Stimulated activated CD4-positive, alpha-beta T cell treated with anti-CD3 and anti-CD28 coated beads, Interleukin-1b, Interleukin-23, amount 100 ng/mL, for 1 hour (primary cell): ENCODE results near the gene FBXO31.
"Not testable (repeated sequence)": the region's sequence is repeated elsewhere in the genome, so short reads cannot be mapped to it uniquely, and the experiment has no call there.

ENCODE experiments used
- DNase-seq, 2 donors: peaks; one replicate each; pipeline ENCODE4 v3.0.0-alpha.2; 2020; ENCODE audit warnings: low read depth in 2 of 2

FBXO31 gene

GRCh38 chr16:87384875-87385167 is 1.2 kb upstream of the FBXO31 start:
- DNase-seq = not testable (repeated sequence)

GRCh38 chr16:87384162-87384874 is 742 bp upstream of the FBXO31 start:
- DNase-seq = no peak

GRCh38 chr16:87382023-87382785 is 1.4 kb downstream of the FBXO31 start:
- no peak for DNase-seq

DNA sequence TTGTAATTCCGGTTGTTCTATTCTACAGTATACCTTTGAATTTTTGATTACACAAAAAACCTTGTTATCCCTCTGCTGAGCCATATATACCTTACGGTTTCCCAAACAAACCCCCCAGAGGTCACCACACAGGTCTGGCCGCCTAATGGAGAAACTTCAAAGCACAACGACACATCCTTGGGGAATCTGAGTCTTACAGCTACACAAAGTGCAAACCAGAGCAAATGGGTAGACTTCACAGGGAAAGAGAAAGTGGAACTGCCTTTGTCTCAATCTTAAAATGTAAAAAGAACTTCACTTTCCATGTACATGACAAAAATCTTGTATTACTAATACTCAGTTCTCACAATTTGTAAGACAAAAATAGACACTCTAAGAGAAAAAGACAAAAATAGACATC is 2.7 kb downstream of the FBXO31 start:
- no peak for DNase-seq

DNA sequence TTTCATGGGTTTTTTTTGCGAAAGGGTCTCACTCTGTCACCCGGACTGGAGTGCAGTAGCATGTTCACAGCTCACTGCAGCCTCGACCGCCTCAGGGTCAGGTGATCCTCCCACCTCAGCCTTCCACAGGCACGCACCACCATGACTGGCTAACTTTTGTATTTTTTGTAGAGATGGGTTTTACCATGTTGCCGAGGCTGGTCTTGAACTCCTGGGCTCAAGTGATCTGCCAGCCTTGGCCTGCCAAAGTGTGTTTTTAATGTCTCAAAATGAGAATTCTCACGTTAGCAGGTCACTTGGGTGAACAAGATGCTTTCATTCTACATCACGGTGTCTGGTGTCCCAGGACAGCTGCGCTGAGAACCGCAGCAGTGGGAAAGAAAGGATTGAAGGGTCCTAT is 3.2 kb downstream of the FBXO31 start:
- no peak for DNase-seq

DNA sequence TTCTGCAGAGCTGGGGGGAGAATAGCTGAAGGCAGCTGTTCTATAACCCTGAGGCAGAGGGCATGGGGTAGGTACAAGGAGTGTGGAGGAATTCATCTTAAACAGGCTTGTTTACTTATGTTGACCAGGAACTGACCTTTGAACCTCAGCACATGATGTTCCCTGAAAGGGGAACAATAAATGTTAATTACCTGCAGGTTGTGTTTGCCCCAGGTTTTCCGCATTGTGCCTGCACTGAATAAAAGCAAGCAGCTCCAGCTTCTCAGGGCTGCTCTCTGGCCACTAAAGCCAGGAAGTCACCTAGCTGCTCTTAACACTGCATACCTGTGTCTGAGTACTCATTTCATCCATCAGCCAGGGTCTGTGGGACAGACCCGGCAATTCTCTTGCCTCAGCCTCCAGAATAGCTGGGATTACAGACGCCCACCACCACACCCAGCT is 4.2 kb downstream of the FBXO31 start:
- not testable (repeated sequence) for DNase-seq

DNA sequence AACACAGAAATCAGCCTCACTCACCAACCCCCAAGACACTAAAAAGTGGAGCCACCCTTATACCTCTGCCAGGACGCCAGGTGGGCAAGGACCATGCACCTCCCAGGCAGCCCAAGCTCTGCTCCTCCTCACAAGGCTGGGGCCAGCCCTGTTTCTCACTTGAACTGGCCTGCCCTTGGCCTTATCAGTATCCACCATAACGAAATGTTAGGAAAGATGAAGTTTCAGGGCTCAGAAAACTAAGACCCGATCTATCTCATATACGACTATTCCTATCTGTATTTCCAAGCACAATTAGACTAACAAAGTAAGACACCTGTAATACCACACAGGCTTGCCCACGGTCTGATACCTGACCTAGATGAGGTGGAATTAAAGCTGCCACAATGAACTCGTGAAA is 6.9 kb downstream of the FBXO31 start:
- no peak for DNase-seq

DNA sequence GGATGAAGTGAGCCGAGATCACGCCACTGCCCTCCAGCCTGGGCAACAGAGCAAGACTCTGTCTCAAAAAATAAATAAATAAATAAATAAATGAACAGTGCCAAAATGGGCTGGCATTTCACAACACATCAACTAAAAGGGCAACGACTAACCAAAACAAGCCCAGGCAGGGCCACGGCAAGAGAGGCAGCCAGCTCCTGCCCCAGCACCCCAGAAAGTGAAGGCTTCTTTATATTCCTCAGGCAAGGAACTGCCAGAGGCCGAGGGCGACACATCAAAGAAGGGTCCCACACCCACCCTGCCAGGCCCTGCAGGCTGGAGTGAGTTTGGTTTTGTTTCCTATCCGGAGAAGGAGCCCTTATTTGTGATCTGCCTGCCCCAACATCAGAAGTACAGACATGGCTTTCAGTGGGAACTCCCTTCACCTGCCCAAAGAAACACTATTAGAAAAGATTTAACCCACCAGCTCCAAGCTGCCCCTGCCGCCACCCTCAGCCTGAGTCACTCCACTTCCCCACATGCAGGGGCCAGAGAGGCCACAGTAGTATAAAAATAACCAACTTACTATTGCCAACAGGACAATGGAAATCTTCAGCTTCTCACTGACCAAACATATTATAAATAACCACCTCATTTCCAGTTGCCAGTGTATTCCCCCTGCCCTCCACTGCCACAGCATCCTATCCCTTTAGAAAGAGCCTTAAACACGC is 8.0 kb downstream of the FBXO31 start:
- DNase-seq = no peak

DNA sequence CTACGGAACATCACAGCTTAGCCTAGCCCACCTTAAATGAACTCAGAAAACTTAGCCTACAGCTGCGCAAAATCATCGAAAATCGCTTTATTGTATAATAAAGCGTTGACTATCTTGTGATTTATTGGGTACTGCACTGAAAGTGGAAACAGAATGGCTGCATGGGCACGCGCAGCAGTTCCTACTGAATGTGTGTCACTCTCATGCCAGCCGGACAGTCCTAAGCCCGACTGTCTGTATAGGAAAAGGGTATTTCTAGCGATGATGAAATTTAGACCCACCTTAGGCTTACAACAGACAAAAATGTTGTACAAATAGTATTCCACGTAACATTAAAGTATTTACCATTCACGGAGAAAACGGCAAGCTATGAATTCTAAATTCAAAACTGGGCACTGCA is 9.3 kb downstream of the FBXO31 start:
- DNase-seq = no peak

- DNase-seq = no peak
These were observed 11.3 kb downstream of the FBXO31 start for GRCh38 chr16:87372305-87372704.

DNA sequence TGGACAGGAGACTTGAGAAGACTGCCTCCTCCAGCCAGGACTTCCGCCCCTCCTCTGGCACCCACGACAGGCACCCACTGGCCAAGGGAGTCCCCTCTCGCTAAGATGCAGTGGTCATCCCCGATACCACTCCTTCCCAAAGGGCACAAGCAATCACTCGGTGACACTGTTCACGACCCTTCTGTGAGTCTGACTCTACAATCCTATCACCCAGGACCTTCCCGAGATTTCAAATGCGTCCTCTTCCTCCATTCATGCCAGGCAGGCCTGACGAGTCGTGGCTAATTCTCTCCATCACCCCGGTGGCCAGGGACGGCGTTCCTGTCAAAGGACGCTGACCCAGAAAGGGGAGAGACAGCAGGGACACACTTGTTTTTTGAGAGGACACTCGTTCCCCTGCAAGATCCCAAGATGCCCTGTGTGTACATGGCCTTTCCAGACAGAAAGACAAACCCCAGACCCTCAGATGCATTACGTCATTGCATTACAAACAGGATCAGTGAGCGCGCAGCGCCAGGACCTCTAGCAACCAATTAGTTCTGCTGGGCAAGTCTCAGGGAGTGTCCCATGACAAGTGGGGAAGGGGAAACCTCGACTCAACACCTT is 12.2 kb downstream of the FBXO31 start:
- no peak for DNase-seq

DNA sequence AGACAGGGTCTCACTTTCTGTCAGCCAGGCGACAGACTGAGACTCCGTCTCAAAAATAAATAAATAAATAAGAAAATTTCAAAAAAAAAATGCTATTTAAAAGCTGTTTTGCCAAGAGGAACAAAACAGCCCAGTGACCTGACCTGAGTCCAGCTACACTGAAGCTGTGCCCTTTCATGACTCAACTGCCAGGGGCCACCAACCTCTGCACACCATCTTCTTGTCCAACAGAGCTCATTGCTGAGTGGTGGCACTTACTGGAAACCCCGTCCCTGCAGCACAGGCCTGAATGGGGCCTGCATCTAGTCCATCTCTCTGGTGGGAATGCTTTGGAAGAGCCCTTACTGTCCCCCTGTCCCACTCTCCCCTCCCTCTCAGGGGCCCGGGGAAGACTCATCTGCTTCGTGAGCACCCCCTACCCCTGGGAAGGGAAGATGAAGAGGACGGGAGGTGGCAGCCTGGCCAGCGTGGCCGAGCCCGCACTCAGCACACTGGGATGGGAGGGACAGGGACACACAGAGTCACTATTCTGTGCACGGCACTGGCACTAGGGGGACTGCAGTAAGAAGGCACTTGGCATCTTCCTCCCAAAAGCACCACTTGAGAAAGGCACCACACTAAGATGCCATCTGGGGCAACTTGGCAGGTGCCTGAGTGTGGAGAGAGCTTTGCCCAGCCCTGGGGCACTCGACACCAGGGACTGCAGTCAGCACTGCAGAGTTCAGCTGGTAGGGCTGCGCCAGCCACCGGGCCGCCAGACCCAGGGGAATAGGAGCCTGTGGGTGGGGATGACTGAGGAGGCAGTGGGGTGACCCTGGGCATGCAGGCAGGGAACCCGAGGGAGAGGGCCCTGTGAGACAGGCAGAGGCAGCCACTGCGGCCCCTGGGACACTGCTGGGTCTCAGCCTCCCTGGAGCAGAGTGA is 13.5 kb downstream of the FBXO31 start:
- no peak for DNase-seq

DNA sequence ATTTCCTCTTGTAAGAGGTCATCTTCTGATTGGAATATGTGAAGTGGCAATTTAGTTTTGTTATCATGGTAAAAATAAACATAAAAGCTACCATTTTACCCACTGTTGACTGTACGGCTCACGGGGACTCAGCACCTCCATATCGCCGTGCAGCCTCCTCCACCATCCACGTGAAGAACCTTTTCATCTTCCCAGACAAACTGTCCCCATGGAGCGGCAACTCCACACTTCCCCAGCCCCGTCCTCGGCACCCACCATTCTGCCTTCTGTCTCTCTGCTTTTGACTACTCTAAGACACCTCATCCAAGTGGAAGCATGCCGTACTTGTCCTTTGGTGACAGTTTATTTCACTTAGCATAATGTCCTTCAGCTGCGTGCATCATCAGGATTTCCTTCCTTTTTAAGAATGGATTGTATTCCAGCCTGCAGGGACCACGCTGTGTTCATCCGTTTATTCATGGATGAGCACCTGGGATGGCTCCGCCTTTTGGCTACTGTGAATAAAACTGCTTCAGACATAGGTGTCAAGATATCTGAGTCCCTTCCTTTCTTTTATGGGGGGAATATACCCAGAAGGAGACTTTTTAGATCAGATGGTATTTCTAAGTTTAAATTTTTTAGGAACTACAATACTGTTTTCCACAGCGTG is 14.3 kb downstream of the FBXO31 start:
- no peak for DNase-seq

DNA sequence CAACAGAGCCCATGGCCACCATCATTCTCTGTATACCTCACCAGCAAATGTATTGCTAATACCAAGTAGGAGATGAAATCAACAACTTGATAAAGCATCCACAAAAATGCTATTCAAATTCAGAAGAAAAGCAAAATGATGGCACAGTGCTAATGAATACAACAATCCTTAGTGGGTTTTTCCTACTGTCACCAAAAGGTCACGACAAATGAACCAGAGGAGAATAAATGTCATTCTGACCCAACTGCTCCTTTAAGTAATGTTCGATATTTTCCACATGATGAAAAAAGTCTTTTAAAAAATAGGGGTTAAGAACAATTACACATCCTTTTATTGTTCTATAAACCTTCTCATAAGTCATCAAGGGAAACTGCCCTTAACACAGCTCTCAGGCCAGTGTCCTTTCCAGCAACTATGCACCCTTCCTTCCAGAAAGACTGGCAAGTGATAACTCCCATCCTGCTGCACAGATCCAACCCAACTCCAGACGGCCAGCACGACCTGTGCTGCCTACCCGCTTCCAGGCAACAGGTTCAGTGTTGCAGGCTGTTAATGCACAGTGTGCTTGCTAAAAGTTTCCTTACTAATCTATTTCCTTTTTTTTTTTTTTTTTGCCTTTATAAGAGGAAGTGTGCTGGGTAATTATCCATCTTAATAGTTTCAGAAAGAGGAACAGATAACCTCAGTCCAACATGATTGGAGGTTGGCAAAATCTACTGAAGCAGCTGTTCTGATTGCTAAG is 15.4 kb downstream of the FBXO31 start:
- no peak for DNase-seq

- no peak for DNase-seq
These were observed 16.0 kb downstream of the FBXO31 start for GRCh38 chr16:87367529-87367928.

GRCh38 chr16:87366930-87367329 is 16.6 kb downstream of the FBXO31 start:
- no peak for DNase-seq

- no peak for DNase-seq
These were observed 17.3 kb downstream of the FBXO31 start for GRCh38 chr16:87366288-87366687.

- DNase-seq = no peak
These were observed 18.4 kb downstream of the FBXO31 start for GRCh38 chr16:87365021-87365713.

DNA sequence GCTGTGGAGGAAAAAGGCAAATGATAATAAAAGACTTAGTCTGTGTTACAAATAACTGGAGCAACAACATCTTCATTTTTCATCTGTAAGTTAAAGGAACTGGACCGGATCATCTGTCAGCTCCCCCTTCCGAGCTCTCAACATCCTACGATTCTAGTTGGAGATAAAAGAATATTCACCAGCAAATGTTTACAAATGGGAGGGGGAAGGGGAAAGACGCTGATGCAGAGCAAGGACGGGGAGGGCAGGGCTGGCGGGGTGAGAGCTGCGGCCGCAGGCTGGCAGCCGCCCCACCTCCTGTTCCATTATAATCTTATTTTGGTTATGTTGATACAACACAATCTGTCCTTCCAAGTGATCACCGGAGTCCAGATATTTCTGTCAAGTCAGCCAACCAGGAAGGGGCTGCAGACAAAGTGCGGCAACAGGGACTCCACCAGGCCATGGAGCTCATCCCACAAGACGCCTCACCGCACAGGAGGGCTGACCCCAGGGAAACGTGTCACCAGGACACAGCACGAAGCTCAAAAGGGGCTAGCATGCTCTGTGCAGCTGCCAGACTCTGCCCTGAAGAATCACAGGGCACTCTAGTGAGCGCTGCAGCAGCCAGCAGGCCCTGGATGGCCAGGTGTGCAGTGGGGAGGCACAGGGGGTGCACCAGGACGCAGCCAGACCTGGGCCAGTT is 19.7 kb downstream of the FBXO31 start:
- DNase-seq = no peak
